Measurements from ENCODE around the gene HACD2. TPM values are rescaled to one million over a fixed set of nuclear protein-coding genes. Genes with fewer than 3 reads are reported as not detected.

The HACD2 gene
- polyA plus RNA-seq, 1 donor (not counting 4 experiments of a cell fraction or from before 2014, with no cell fraction given) = 124 TPM

GRCh38 chr3:123471106-123471505 lies 113.7 kb downstream of the HACD2 start:
- peaks cover 2% of the 10 kb centered on the region for H4K20me1 ChIP-seq (ENCODE audit: control insufficient read depth, extremely low read depth, insufficient read depth, low read length)
- H3K4me1 ChIP-seq (ENCODE audit: control insufficient read depth, extremely low read depth, insufficient read depth, low read length) = no peaks in the 10 kb centered on the region
- no peak overlapping the region for H3K4me3 ChIP-seq (ENCODE audit: control insufficient read depth in 2 of 3, extremely low read depth in 1 of 3, insufficient read depth in 2 of 3, low read depth in 1 of 3, low read length in 3 of 3)
- FAIRE-seq (no peak), DNase-seq (ENCODE audit: low read depth, low spot score) (no peak)
- H3K27me3 ChIP-seq (ENCODE audit: control insufficient read depth, extremely low read depth, insufficient read depth, low read length) = peaks cover 19% of the 10 kb centered on the region
- no peaks in the 10 kb centered on the region for H3K9me3 ChIP-seq (ENCODE audit: control insufficient read depth, low read depth, low read length)
- no peak overlapping the region for H2AFZ ChIP-seq (ENCODE audit: control insufficient read depth, low read length)
- TF ChIP-seq EZH2 (IDR thresholded peaks at IDR 0.05; ENCODE audit: low read length) = no peak
- TF ChIP-seq, protein P1, sequence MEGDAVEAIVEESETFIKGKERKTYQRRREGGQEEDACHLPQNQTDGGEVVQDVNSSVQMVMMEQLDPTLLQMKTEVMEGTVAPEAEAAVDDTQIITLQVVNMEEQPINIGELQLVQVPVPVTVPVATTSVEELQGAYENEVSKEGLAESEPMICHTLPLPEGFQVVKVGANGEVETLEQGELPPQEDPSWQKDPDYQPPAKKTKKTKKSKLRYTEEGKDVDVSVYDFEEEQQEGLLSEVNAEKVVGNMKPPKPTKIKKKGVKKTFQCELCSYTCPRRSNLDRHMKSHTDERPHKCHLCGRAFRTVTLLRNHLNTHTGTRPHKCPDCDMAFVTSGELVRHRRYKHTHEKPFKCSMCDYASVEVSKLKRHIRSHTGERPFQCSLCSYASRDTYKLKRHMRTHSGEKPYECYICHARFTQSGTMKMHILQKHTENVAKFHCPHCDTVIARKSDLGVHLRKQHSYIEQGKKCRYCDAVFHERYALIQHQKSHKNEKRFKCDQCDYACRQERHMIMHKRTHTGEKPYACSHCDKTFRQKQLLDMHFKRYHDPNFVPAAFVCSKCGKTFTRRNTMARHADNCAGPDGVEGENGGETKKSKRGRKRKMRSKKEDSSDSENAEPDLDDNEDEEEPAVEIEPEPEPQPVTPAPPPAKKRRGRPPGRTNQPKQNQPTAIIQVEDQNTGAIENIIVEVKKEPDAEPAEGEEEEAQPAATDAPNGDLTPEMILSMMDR (optimal IDR thresholded peaks at IDR 0.05 in 1 of 3, IDR thresholded peaks at IDR 0.05 in 1 of 3, conservative IDR thresholded peaks at IDR 0.05 in 1 of 3; ENCODE audit: extremely low read depth in 1 of 3, insufficient read depth in 2 of 3, low read length in 3 of 3) = no peak
- dilution Hi-C loops (cut with MboI; ENCODE audit: extremely low pct_ligation_motif_present, low sequenced_read_pairs) = no loop called here
- no peaks in the 10 kb centered on the region for H3K9me1 ChIP-seq (ENCODE audit: control insufficient read depth, extremely low read depth, insufficient read depth, low read length)
- H3K79me2 ChIP-seq (ENCODE audit: control insufficient read depth, insufficient read depth, low read length) = no peaks in the 10 kb centered on the region
- H3K4me2 ChIP-seq (ENCODE audit: control insufficient read depth, extremely low read depth, insufficient read depth, low read depth, low read length) = no peak overlapping the region
- H3K9ac ChIP-seq (ENCODE audit: control insufficient read depth, extremely low read depth, insufficient read depth, low read length) = no peak overlapping the region
- no peak overlapping the region for H3K27ac ChIP-seq (ENCODE audit: control insufficient read depth, insufficient read depth, low read length)
- no peaks in the 10 kb centered on the region for H3K36me3 ChIP-seq (ENCODE audit: control insufficient read depth in 2 of 2, extremely low read depth in 1 of 2, insufficient read depth in 2 of 2, low read length in 2 of 2)

- Histone ChIP-seq H3K4me2 (ENCODE audit: control insufficient read depth, extremely low read depth, insufficient read depth, low read depth, low read length) (no peak overlapping the region), H3K9ac (ENCODE audit: control insufficient read depth, extremely low read depth, insufficient read depth, low read length) (no peak overlapping the region), H3K9me1 (ENCODE audit: control insufficient read depth, extremely low read depth, insufficient read depth, low read length) (no peaks in the 10 kb centered on the region), H3K4me3 (ENCODE audit: control insufficient read depth in 2 of 3, extremely low read depth in 1 of 3, insufficient read depth in 2 of 3, low read depth in 1 of 3, low read length in 3 of 3) (no peak overlapping the region), H3K27ac (ENCODE audit: control insufficient read depth, insufficient read depth, low read length) (no peak overlapping the region), H3K36me3 (ENCODE audit: control insufficient read depth in 2 of 2, extremely low read depth in 1 of 2, insufficient read depth in 2 of 2, low read length in 2 of 2) (no peaks in the 10 kb centered on the region), H3K27me3 (ENCODE audit: control insufficient read depth, extremely low read depth, insufficient read depth, low read length) (peaks cover 22% of the 10 kb centered on the region), H3K79me2 (ENCODE audit: control insufficient read depth, insufficient read depth, low read length) (no peaks in the 10 kb centered on the region), H3K4me1 (ENCODE audit: control insufficient read depth, extremely low read depth, insufficient read depth, low read length) (no peaks in the 10 kb centered on the region), H2AFZ (ENCODE audit: control insufficient read depth, low read length) (no peak overlapping the region), H4K20me1 (ENCODE audit: control insufficient read depth, extremely low read depth, insufficient read depth, low read length) (no peaks in the 10 kb centered on the region), H3K9me3 (ENCODE audit: control insufficient read depth, low read depth, low read length) (no peaks in the 10 kb centered on the region)
- DNase-seq (ENCODE audit: low read depth, low spot score) (no peak), FAIRE-seq (no peak)
- dilution Hi-C loops (cut with MboI; ENCODE audit: extremely low pct_ligation_motif_present, low sequenced_read_pairs) = no loop called here
- TF ChIP-seq, protein P1 (optimal IDR thresholded peaks at IDR 0.05 in 1 of 3, IDR thresholded peaks at IDR 0.05 in 1 of 3, conservative IDR thresholded peaks at IDR 0.05 in 1 of 3; ENCODE audit: extremely low read depth in 1 of 3, insufficient read depth in 2 of 3, low read length in 3 of 3) = no peak
- no peak for TF ChIP-seq EZH2 (IDR thresholded peaks at IDR 0.05; ENCODE audit: low read length)
These were observed 115.4 kb downstream of the HACD2 start for GRCh38 chr3:123469323-123469995.

Data from keratinocyte (primary cell).